SK-N-MC (cell line): ENCODE measurements around the gene NCOA6.

Source experiments
- FOXP2 ChIP-seq: optimal IDR thresholded peaks from 2 replicates; pipeline ENCODE3; 2011; ENCODE audit warnings: mild to moderate bottlenecking, moderate library complexity; ENCODE audit not compliant: insufficient read depth; ENCODE audit errors: extremely low read length, control extremely low read depth
- POLR2AphosphoS5 ChIP-seq: IDR thresholded peaks from 2 replicates; pipeline ENCODE4 v1.6.1; 2012; ENCODE audit warnings: mild to moderate bottlenecking, low read depth, low read length, borderline replicate concordance

- TF ChIP-seq POLR2AphosphoS5, result no peak
- TF ChIP-seq FOXP2, result no peak
These were observed 46.6 kb upstream of the NCOA6 start for GRCh38 chr20:34871966-34872621.
